HG02571 (cell line): ENCODE data around the gene LARGE2.

Source experiments
- ATAC-seq: cut with Tn5 transposase; IDR thresholded peaks from one replicate; pipeline ENCODE4 v1.9.1; 2021; ENCODE audit warnings: mild to moderate bottlenecking, moderate library complexity; ENCODE audit not compliant: unreplicated experiment

Gene LARGE2

DNA sequence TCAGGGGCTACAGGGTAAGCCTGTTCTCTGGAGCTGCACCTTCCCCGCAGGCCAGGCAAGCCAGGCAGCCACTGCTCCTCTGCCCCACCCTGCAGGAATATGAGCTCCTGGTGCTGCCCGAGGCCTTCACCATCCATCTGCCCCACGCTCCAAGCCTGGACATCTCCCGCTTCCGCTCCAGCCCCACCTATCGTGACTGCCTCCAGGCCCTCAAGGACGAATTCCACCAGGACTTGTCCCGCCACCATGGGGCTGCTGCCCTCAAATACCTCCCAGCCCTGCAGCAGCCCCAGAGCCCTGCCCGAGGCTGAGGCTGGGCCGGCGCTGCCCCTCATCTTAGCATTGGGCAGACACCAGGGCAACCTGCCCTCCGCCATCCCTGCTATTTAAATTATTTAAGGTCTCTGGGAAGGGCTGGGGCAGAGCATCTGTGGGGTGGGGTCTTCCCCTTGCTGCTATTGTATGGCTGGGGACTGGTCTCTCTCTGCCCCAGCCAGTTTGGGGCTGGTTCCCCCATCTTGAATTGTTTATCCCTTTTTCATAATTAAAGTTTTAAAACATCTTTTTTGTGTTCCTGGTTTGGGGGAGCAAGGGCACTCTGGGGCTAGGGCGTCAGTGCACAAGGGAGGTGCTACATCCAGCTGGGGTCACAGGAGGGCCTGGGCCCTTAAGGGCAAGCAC lies 6.2 kb downstream of the LARGE2 start:
- no peak for ATAC-seq

DNA sequence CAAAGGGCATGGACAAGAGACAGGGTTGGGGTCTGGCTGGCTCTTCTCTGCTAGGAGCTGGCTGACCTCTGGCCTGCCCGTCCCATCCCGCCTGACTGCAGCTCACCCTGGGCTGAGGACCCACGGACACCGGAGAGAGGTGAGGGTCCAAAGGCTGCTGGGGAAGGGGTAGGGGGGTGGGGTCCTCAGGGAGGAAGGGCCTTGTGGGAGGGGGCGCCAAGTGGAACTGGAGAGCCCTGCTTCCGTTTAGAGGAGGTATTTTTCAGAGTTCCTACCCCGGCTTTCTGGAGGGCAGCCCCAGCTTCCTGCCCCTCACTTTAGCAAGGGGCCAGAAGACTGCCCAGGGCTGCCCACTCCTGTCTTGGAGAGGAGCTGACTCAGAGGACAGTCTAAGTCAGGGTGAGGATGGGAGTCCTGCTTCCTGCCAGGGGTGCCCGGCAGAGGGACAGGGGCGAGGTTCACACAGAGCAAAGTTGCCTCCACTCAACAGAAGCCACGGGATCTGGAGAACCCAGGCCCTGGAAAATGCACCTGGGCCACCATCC lies 7.1 kb downstream of the LARGE2 start:
- ATAC-seq = peak; percentile 8

DNA sequence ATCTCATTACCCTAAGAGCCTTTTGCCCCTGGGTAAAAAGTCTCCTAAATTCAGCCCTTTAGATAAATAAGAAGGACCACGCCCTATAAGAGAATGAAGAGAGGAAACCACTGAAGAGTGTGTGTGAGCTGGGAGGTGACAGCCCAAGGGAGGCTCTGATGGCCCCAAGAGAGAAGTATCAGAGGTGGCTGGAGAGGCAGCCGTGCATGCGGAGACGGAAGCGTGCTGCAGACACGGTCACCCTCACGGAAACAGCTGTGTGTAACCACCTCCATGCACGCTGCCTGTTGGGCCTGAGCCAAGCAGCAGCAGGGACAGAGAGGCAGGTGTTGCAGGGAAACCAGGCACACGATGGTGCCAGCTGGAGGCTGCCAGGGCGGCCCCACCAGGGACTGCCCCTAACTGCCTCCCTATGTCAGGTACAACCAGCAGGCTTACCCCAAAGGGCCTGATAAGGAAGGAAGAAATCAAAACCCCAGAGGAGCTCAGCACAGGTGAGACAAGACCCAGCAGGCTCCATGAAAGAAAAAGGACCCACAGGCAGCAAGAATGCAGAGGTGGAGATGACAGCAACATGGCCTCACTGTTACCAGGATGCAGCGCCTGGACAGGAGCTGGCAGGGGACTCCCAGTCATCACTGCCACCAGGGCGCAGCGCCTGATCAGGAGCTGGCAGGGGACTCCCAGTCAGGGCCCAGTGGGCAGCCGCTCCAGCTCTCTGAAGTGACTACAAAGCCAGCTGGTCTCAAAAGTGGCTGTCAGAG lies 7.8 kb downstream of the LARGE2 start:
- ATAC-seq = peak; percentile 82

DNA sequence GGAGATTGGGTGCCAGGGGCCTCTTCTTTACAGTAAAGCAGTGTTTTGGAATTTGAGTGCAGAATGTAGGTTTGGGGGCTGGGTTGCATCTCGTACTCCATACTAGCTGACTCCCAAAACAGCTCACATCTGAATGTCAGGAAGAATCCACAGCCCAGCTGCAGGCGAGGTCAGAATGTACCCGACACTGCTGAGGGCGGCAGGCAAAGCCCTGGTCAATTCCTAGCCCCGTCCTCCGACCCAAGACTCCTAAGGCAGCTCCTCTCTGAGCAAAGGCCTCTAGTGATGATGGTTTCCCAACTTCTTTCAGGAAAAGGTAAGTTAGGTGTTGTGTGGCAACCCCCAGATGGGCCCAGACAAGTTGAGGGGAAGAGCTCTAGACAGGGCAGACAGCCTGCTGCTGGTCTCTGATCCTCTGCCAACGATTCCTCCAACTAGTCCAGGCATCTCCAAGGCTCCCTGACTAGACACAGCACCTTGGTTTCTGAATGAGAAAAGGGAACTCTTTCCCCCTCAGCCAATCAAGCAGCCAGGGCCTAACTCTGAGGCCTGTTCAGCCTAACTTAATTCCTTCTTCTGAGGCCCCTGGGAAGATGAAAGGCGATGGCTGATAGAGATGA lies 8.6 kb downstream of the LARGE2 start:
- ATAC-seq = no peak

DNA sequence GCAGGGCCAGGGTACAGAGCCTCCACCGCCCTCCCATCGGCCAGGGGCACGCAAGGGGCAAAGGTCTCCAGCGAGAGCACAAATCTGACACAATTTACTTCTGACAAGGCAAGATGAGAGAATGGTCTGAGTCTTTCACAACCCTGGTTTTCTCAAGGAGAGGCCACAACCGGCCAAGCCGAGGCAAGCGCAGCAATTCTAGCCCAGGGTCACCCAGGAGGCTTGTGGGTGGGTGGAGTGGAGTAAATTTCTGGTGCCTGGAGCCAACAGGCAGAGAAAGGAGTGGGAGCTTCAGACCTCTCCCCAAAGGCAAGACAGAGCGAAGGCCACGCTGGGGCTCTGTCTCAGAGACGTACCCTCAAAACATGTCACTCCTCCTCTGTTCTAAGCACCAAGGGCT lies 9.3 kb downstream of the LARGE2 start:
- no peak for ATAC-seq

DNA sequence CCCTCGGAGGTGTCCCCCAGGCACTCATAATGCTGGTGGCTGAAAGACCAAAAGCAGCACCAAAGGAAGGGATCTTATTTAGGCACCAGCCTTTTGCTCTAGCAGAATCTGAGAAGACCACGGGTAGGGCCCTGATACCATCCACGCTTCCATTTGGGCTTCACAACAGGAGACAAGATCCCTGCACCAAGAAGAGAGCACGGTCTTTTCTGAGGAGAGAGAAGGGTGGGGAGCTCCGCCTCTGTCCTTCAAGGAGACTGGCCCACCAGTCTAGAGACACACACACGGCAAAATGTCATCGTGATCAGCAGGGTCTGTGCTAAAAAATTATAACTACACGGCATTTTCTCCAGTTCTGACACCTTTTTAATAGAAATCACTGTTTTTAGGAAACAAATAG lies 9.8 kb downstream of the LARGE2 start:
- ATAC-seq = no peak

DNA sequence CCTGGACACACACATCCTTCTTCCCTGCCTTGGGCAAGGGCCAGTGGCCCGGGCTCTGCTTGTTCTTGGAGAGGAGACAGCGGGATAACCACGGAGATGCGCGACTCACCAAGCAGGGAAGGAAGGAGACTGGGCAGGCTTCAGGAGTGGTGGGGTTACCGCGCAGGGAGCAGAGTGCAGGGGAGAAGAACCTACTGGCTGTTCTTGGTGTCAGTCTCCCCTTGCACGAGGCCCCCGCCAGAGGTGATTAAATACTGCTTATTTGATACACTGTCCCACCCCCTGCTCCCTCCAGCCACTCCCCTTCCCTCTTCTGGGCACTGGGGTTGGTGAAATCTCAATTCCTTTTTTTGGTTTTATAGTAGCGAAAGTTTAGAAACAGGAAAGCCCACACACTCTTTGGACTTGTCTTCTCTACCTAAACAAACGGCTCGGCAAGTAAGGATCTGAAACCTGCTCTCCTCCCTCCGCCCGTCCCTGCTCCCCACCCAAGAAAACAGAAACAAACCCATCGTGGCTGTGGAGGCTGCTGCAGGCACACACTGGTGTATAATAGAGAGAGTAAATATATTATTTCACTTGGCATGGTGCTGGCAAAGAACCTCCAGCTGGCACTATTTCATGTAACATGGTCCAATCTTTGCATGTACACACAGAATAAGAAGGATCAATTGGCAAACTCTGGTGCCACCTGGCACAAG lies 10.8 kb downstream of the LARGE2 start:
- ATAC-seq = no peak

DNA sequence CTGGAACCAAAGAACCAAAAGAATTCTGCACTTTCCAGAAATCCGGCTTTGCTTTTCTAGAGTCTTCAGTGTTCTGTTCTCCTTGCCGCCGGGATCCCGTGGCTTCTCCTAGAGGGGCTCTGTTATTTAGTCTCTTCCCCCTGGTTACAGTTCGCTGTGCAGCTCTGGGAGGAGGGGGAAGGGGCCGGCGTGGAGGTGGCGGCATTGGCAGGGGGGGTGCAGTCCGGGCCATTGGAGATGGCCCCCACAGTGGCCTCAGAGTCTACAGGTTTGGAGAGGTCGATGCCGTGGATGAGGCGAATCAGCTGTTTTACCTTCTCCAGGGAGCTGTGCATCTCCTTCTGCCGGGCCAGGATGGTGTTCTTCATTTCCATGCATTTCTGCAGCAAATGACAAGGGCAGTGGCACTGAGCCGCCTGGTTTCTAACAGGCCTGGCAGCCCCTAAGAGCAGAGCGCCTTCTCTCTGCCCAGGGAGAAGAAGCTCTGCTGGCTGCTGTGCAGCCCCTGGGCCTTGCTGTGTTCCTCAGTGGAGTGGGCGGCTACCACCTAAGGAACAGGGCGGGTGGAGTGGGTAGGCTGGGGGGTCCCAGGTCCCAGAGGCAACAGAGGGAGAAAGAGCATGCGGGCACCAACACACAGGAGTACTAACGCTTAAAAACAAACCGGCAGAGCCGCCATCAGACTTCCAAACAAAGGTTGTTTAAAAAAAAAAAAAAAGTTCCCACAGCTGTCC lies 11.6 kb downstream of the LARGE2 start:
- no peak for ATAC-seq

DNA sequence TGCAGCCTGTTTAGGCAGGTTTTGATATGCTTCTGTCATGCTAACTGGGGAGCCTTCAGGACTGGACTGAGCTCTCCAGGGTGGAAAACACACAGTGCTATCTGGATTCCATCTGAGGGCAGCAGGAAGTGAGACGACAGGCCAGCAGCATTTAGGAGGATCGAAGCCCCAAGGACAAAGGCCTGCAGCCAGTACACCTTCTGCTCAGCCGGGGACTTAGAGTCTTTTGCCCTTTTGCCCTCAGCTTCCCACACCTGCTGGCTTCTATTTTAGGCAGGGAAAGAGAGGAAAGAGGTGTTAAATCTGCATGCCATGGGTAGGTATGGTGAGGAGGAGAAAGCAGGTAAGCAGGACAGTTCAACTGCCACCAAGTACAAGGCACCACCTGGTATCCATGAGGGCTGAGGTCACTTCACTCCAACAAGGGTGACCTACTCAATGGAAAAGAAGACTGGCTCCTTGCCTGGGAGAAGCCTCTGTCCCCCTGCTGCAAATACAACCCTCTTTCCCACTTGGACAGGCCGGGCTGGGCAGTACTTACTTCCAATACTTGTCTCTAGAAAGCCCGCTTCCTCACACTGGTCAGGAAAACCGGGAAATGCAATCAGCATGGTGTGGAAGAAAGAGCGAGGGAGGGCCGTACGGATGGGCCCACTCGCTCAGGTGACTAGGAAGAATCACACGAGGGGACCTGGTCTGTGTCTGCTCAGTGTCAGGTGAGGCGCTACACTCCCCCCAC lies 12.3 kb downstream of the LARGE2 start:
- no peak for ATAC-seq

DNA sequence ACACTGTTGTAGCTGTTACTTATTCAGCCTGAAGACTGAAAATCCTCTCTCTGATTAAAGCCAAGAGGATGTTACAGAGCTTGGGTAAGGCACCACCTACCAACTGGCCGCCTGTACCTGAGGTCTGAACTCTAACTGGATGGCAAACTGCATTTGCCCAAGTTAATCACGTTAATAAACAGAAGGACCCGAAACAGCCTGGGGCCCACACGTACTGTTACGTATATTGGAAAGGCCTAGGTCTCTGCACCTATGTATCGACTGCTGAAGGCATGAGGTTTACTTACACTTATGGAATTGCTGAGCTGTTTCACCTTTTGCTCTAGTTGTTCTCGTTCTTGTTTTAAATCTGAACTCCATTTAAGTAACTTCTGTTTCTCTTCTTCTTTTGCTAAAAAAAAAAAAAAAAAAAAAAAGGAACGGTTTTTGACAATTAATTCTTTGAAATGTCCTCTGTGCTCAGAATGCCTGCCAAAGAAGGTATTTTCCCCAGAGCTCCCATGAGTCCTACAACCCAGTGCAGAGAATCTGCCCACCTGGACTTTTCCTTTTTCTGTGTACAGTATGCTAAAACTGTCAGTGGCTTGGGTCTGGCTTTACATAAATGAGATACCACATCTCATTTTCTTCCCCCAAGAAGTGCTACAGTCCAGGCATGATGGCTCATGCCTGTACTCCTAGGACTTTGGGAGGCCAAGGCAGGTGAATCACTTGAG lies 13.1 kb downstream of the LARGE2 start:
- no peak for ATAC-seq

DNA sequence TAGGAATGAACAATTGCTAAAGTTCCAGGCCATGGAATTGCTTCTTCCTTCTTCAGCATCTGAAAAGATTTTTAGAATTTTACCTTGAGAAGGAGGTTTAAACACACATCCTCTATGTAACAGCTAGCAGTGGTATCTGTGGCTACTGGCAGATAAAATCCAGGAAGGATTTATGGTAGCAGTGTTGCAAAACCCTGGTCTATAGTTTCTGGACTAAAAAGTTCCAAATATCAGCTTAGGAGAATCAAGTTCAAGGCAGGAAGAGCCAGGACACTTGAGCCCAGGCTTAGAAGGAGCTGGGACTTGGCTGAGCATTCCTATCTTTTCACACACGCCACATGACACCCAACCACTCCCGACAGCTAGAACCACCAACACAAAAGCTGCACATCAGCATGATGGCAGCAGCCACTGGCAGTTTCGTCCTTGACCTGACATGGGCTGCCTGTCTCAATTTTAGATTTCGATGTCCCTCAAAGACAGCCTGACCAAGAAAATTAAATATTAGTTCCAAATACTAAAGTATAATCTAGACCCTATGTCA lies 14.1 kb downstream of the LARGE2 start:
- ATAC-seq = no peak

DNA sequence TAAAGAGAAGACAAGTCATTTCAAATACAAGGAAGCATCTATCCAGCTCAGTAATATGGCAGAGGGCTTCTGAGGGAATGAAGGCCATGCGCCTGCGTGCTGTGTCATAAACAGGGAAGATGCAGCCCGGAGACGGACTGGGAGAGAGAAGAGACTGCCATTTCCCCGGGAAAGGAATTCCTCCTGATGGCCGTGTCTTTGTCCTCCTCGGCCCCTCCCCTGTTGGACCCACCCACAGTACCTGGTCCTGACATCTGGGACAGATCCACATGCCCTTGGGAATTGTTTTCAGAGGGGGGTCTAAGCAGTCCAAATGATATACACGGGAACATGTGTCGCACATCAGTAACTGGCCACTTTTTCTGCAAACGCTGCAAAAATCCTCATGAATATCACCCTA lies 15.5 kb downstream of the LARGE2 start:
- ATAC-seq = no peak

DNA sequence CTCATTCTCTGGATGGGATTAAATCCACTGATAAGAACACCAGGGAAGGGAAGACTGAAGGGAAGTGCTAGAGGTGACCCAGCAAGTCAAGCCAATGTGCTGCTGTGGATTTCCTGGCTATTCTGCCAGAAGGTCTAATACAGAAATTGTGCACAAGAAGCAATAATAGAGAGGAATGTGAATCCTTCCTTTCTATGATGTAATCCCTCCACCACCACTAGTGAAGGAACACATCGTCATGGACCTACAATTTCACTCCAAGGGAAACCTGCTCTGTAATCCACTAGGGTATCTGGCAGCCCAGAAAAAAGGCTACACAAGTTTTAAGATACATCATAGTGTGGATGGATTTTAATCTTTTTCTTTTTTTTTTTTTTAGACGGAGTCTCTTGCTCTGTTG lies 17.4 kb downstream of the LARGE2 start:
- no peak for ATAC-seq

DNA sequence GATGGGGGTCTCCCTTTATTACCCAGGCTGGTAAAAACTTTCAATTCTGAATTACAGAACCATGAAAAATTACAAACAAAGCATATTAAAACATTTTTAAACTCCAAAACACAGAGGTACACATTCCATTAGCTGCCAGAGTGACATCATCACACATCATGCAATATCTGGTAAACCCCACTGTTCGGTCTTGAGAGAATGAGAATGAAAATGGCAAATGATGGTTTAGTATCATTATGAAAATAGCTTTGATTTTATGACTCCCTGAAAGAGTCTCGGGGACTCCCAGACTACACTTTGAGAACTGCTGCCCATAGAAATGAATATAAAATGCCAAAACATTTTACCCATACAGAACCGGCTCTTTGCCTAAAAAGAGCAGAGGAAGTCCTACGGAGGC lies 18.8 kb downstream of the LARGE2 start:
- no peak for ATAC-seq

DNA sequence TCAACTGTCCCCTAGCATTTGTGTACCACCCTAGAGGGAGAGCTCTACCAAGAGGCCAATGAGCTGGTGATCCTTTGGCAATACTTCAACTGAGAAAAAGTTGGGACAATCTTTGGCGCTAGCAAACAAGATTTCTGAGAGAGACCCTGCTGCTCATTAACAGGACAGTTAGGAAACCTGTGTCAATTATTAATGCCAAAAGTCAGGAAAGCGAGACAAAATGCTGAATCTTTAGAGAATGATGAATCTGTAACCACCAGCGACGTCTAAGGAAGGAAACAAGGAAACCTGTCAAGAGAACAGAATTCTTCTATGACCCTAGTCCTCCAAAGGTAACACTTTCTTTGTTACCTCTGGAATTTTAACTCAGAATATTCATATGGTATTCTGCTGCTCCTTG lies 19.9 kb downstream of the LARGE2 start:
- ATAC-seq = no peak

DNA sequence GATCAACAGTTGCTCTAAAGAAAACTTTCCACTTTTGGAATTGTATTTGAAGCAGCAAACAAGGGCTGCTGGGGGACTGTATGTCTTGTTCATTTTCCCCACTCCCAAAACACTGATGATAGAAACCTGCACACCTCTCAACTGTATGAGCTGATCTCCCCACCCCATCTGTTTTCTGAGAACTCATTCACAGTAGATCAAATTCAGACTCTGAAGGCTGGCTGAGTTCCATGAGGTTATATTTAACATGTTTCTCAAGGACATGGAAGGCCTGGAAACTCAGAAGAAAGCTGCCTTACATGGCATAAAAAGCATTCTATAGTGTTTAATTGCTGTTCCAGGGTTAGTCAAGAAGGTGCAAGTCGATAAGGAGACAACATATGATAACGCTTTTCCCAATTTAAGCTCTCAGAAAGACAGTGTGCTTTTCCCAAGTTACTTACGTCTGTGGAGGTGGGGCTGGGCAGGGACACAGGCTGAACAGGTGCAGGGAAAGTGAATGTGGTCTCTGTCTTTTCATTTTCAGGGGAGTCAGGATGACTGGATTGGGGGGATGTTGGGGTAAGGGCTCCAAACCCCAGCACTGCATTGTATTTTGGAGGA lies 23.0 kb downstream of the LARGE2 start:
- ATAC-seq = no peak

DNA sequence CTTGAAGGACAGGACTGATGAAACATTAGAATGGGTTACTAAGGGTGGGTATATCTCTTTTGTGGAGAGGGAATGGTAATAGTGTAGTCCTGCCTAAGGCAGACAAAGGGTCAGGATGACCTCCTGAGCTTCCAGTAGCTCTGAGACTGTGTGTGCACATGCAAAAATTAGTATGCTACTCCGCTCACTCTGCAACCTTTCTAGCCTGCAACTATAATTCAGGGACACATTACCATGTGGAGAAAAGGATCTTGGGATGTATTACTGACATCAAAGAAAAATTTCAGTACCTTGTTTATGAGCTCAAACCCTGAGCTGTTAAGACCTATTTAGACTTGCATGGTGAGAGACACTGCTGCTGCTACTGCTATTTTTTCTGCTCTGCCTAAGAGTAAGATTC lies 25.4 kb downstream of the LARGE2 start:
- no peak for ATAC-seq

DNA sequence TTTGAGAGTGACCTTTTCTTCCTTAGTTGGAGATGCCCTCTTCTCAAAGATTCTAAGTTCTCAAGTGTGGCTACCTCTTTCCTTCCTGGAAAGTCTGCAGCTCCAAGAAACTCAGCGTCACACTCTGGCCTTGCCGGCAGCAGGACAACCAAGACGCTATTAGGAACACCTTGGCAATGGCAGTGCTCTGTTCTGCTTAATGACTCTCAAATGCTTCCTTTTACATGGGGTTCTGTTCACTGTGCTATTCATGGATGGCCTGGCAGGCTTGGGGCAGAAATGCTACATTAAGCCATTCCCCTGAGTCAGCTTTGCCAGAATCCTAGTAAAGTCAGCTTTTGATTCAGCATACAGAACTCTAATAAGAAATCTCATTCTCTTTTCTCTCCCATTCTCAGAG lies 25.9 kb downstream of the LARGE2 start:
- no peak for ATAC-seq

DNA sequence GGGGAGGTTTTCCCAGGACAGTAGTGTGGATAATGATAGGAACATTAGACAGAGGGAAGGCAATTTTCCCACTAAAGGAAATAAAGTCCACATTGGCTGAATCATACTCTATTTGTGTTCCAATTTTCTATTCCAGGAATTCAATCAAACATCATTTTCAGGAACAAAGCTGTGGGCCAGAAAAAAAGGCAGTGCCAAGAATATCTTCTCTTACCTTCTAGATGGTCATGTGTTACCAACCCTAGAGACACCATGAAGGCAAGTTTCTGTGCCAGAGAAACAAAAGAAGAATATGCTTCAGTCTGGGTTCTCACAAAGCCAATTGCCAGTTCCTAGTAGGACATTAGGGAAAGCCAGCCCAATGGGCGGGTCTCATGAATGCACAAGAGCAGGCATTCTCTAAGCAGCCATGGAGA lies 27.5 kb downstream of the LARGE2 start:
- ATAC-seq = no peak
